Measurements from ENCODE around the gene GPA33.

DNA sequence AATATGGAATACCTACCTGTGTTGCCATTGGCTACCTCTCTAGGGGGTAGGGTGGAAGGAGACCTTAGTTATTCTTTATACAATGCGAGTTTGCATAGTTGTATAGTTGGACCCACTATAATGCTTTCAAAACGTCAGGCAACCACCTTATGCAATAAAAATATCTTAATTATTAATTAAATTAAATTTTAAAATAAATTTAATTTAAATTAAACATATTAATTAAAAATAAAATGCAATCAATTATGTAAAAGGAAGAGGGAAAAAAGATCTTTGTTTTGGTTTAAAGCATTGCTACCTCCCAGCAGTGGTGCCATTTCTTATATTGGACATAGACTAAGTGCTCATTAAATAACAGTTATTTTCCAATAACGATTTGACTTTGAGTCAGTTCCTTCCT, 22.3 kb downstream of the GPA33 start:
- no peak for TF ChIP-seq POLR2A (IDR thresholded peaks at IDR 0.05)
- TF ChIP-seq, protein P1, sequence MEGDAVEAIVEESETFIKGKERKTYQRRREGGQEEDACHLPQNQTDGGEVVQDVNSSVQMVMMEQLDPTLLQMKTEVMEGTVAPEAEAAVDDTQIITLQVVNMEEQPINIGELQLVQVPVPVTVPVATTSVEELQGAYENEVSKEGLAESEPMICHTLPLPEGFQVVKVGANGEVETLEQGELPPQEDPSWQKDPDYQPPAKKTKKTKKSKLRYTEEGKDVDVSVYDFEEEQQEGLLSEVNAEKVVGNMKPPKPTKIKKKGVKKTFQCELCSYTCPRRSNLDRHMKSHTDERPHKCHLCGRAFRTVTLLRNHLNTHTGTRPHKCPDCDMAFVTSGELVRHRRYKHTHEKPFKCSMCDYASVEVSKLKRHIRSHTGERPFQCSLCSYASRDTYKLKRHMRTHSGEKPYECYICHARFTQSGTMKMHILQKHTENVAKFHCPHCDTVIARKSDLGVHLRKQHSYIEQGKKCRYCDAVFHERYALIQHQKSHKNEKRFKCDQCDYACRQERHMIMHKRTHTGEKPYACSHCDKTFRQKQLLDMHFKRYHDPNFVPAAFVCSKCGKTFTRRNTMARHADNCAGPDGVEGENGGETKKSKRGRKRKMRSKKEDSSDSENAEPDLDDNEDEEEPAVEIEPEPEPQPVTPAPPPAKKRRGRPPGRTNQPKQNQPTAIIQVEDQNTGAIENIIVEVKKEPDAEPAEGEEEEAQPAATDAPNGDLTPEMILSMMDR (IDR thresholded peaks at IDR 0.05), result no peak
